ENCODE data around the gene CCDC85C.

DNA sequence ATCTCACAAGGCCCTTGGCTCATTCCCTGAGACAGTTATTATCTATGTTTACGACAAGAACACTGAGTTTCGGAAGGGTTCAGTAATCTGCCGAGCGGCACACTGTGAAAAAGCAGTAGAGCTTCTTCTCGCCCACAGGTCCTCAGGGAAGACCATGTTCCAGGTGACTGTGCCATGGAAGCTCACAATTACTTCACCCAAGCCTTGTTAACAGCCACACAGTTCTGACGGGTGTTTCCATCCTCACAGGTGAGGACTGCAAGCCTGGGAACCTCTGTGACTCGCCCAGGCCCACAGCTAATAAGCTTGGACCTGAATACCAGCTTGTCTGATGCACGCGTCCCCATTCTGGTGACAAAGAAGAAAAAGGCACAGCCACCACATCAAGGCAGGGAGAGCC is 138.7 kb downstream of the CCDC85C start:
- TF ChIP-seq, protein P1, sequence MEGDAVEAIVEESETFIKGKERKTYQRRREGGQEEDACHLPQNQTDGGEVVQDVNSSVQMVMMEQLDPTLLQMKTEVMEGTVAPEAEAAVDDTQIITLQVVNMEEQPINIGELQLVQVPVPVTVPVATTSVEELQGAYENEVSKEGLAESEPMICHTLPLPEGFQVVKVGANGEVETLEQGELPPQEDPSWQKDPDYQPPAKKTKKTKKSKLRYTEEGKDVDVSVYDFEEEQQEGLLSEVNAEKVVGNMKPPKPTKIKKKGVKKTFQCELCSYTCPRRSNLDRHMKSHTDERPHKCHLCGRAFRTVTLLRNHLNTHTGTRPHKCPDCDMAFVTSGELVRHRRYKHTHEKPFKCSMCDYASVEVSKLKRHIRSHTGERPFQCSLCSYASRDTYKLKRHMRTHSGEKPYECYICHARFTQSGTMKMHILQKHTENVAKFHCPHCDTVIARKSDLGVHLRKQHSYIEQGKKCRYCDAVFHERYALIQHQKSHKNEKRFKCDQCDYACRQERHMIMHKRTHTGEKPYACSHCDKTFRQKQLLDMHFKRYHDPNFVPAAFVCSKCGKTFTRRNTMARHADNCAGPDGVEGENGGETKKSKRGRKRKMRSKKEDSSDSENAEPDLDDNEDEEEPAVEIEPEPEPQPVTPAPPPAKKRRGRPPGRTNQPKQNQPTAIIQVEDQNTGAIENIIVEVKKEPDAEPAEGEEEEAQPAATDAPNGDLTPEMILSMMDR (IDR thresholded peaks at IDR 0.05): no peak
- no peak for TF ChIP-seq POLR2AphosphoS5 (IDR thresholded peaks at IDR 0.05)
- no peak for TF ChIP-seq POLR2A (IDR thresholded peaks at IDR 0.05)
